Uterus (tissue), 4 donors: ENCODE measurements around the gene RASAL2. TPM values are rescaled to one million over a fixed set of nuclear protein-coding genes. Genes with fewer than 3 reads are reported as not detected.

Source experiments
- DNase-seq, 2 donors: peaks; one replicate each; pipeline ENCODE4 v3.0.0-alpha.2; 2019 to 2020
- H3K27ac ChIP-seq, 2 donors: fragments of 200-600 bp; sonication (generic); 1 replicate in 1 of 2; 2 replicates in 1 of 2; pipeline ENCODE4 v1.5.1; 2016 to 2018
- H3K27me3 ChIP-seq, 2 donors: fragments of 200-600 bp; sonication (generic); one replicate each; pipeline ENCODE4 v1.5.1; 2018 to 2019; ENCODE audit warnings: control low read depth in 1 of 2
- H3K36me3 ChIP-seq, 2 donors: fragments of 200-600 bp; sonication (generic); one replicate each; pipeline ENCODE4 v1.5.1; 2019; ENCODE audit warnings: control low read depth in 1 of 2
- H3K4me1 ChIP-seq, 2 donors: fragments of 200-600 bp; sonication (generic); one replicate each; pipeline ENCODE4 v1.5.1; 2018 to 2019; ENCODE audit warnings: control low read depth in 1 of 2
- H3K4me3 ChIP-seq, 2 donors: fragments of 200-600 bp; sonication (generic); 1 replicate in 1 of 2; 2 replicates in 1 of 2; pipeline ENCODE4 v1.5.1; 2018 to 2019; ENCODE audit warnings: mild to moderate bottlenecking in 1 of 2
- H3K9me3 ChIP-seq, 2 donors: fragments of 200-600 bp; sonication (generic); one replicate each; pipeline ENCODE4 v1.5.1; 2019; ENCODE audit warnings: control low read depth in 1 of 2
- POLR2A ChIP-seq, 2 donors: fragments of 450-650 bp; IDR thresholded peaks; one replicate each; pipeline ENCODE4 v1.6.1; 2016; ENCODE audit warnings: antibody characterized with exemption in 2 of 2, mild to moderate bottlenecking in 1 of 2, moderate library complexity in 1 of 2
- intact Hi-C: fragments of 100-400 bp; cut with DNase I; formaldehyde crosslinking; loops from one replicate; pipeline ENCODE4 v1.15.1; 2023; ENCODE audit warnings: low total_unique reads
- total RNA-seq, 4 donors: library from RNA; depleted of rRNA in 3 of 4; stranded (reverse); fragments of >200 nt in 3 of 4; gene quantifications; one replicate each; pipeline versions ENCODE4 v1.1.0 to v1.2.4, GENCODE V29; 2014 to 2023
- TF ChIP-seq, protein P1 (sequence below), 4 experiments: fragments of 200-600 bp in 2 of 4; fragments of 450-650 bp in 2 of 4; sonication (generic) in 2 of 4; IDR thresholded peaks; one replicate each; pipeline ENCODE4 v1.5.1; 2016 to 2019; ENCODE audit warnings: antibody characterized with exemption in 4 of 4, mild to moderate bottlenecking in 2 of 4, moderate library complexity in 1 of 4
- donor health status: DM: yes; HTN: yes; CAD: no.

The RASAL2 gene
- total RNA-seq, 4 donors from 2014 or later: 10.0 to 42.5 (median 29.8) TPM

- Histone ChIP-seq H3K36me3 (no peaks in the 10 kb centered on the region), H3K4me1 (no peaks in the 10 kb centered on the region), H3K27me3 (no peaks in the 10 kb centered on the region), H3K27ac (no peak overlapping the region), H3K9me3 (no peaks in the 10 kb centered on the region), H3K4me3 (no peak overlapping the region)
- TF ChIP-seq, protein P1, sequence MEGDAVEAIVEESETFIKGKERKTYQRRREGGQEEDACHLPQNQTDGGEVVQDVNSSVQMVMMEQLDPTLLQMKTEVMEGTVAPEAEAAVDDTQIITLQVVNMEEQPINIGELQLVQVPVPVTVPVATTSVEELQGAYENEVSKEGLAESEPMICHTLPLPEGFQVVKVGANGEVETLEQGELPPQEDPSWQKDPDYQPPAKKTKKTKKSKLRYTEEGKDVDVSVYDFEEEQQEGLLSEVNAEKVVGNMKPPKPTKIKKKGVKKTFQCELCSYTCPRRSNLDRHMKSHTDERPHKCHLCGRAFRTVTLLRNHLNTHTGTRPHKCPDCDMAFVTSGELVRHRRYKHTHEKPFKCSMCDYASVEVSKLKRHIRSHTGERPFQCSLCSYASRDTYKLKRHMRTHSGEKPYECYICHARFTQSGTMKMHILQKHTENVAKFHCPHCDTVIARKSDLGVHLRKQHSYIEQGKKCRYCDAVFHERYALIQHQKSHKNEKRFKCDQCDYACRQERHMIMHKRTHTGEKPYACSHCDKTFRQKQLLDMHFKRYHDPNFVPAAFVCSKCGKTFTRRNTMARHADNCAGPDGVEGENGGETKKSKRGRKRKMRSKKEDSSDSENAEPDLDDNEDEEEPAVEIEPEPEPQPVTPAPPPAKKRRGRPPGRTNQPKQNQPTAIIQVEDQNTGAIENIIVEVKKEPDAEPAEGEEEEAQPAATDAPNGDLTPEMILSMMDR (IDR thresholded peaks at IDR 0.05): no peak
- no peak for TF ChIP-seq POLR2A (IDR thresholded peaks at IDR 0.05)
- DNase-seq: no peak
- intact Hi-C loops: no loop called here
These were observed 180.0 kb downstream of the RASAL2 start for GRCh38 chr1:178273707-178274410.

- Histone ChIP-seq H3K4me1 (no peaks in the 10 kb centered on the region), H3K9me3 (no peaks in the 10 kb centered on the region), H3K36me3 (no peaks in the 10 kb centered on the region), H3K27ac (no peak overlapping the region), H3K4me3 (no peak overlapping the region), H3K27me3 (no peaks in the 10 kb centered on the region)
- no peak for TF ChIP-seq POLR2A (IDR thresholded peaks at IDR 0.05)
- TF ChIP-seq, protein P1 (IDR thresholded peaks at IDR 0.05): no peak
- no peak for DNase-seq
- intact Hi-C loops: no loop called here
These were observed 181.1 kb downstream of the RASAL2 start for GRCh38 chr1:178275049-178275448.

DNA sequence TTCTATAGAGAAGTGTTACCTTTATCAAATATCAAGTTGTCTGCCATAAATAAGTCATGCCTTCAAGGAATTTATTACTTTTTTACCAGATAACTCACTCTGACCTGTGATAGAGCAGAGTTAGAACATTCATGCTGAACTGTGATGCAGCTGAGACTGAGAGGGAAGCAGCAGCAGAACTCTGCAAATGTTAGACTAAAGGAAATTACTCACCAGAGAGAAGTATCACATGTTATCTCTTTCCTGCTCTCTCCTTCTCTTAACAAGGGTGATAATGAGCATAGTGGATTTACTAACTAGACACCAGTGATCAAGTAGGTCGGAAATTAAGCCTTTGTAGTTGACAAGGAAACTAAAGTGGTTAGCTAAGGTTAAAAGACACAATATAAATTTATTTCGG lies 181.6 kb downstream of the RASAL2 start:
- H3K9me3 ChIP-seq: no peaks in the 10 kb centered on the region
- DNase-seq: no peak
- no peaks in the 10 kb centered on the region for H3K27me3 ChIP-seq
- no peak for TF ChIP-seq POLR2A (IDR thresholded peaks at IDR 0.05)
- TF ChIP-seq, protein P1 (IDR thresholded peaks at IDR 0.05): no peak
- no peaks in the 10 kb centered on the region for H3K36me3 ChIP-seq
- H3K27ac ChIP-seq: no peak overlapping the region
- H3K4me1 ChIP-seq: no peaks in the 10 kb centered on the region
- intact Hi-C loops: no loop called here
- no peak overlapping the region for H3K4me3 ChIP-seq

- no peaks in the 10 kb centered on the region for H3K4me1 ChIP-seq
- intact Hi-C loops: no loop called here
- H3K9me3 ChIP-seq: no peaks in the 10 kb centered on the region
- TF ChIP-seq POLR2A (IDR thresholded peaks at IDR 0.05): no peak
- H3K27ac ChIP-seq: no peak overlapping the region
- no peak for DNase-seq
- H3K4me3 ChIP-seq: no peak overlapping the region
- H3K27me3 ChIP-seq: no peaks in the 10 kb centered on the region
- H3K36me3 ChIP-seq: no peaks in the 10 kb centered on the region
These were observed 184.1 kb downstream of the RASAL2 start for GRCh38 chr1:178277793-178278530.

DNA sequence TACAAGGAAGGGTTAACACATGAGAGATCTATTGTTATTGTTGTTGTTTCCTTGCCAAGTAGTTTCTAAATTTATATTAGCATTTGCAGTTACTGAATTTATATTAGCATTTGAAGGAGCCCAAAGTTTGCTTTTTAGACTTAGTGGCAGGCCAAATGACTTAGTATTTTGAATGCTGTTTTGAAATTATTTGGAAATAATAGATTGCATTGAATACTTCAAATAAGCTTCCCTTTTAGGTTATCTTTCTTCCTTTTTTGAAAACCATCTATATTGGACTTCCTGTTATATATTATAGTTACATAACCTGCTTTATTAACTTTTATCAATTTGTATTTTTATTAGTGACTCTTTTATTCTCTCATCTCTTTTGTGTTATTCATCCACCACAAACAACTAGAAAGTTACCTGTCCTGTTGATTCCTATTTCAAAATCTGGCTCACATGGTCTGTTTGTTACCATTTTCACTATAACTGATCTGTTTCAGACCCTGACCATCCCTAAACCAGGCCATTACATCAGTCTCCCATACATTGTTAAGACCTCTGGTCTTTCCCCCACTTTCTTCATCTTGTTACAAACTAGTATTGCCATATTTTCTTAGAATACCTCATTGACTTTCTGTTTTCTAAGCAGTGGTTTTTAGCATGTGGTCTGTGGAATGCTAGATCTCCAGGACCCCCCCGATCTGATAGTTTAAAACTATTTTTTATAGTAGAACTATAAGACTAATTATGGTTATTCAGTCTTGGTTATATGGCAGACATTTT lies 185.2 kb downstream of the RASAL2 start:
- Histone ChIP-seq H3K27ac (no peak overlapping the region), H3K4me3 (no peak overlapping the region), H3K4me1 (no peaks in the 10 kb centered on the region), H3K36me3 (no peaks in the 10 kb centered on the region), H3K27me3 (no peaks in the 10 kb centered on the region), H3K9me3 (no peaks in the 10 kb centered on the region)
- DNase-seq: no peak
- intact Hi-C loops: no loop called here
- TF ChIP-seq, protein P1 (IDR thresholded peaks at IDR 0.05): no peak
- TF ChIP-seq POLR2A (IDR thresholded peaks at IDR 0.05): no peak
